Stimulated activated CD8-positive, alpha-beta memory T cell treated with anti-CD3 and anti-CD28 coated beads, Interleukin-7, amount 100 ng/mL, for 1 hour (primary cell): Measurements from ENCODE around the gene LITAFD.
"Not testable (repeated sequence)": the region's sequence is repeated elsewhere in the genome, so short reads cannot be mapped to it uniquely, and the experiment has no call there.

Source experiments
- DNase-seq, 2 donors: peaks; one replicate each; pipeline ENCODE4 v3.0.0-alpha.2; 2020; ENCODE audit warnings: low read depth in 2 of 2

Gene LITAFD

GRCh38 chr16:8872967-8873865 is 8.9 kb upstream of the LITAFD start:
- DNase-seq, result no peak

DNA sequence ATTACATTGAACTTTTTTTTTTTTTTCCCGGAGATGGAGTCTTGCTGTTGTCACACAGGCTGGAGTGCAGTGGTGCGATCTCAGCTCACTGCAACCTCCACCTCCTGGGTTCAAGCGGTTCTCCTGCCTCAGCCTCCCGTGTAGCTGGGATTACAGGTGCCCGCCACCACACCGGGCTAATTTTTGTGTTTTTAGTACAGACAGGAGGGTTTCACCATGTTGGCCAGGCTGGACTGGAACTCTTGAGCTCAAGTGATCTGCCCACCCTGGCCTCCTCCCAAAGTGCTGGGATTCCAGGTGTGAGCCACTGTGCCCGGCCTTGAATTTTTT is 8.3 kb upstream of the LITAFD start:
- DNase-seq, result not testable (repeated sequence)

DNA sequence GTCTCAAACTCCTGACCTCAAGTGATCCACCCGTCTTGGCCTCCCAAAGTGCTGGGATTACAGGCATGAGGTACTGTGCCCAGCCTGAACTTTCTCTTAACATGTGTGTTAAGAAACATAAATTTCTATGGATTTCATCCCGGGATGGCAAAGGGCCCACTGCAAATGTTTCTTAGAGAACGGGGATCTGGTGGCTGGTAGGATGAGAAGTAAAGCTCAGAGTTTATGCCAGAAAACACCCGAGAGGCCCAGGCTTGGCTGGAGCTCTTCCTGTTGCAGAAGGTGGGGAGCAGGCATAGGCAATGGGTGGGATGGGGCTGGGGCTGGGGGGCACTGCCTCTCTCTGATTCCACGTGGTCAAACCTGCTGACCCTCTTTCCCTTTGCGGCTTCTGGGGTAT is 7.8 kb upstream of the LITAFD start:
- DNase-seq, result no peak

GRCh38 chr16:8875317-8875716 is 6.8 kb upstream of the LITAFD start:
- DNase-seq, result not testable (repeated sequence)

DNA sequence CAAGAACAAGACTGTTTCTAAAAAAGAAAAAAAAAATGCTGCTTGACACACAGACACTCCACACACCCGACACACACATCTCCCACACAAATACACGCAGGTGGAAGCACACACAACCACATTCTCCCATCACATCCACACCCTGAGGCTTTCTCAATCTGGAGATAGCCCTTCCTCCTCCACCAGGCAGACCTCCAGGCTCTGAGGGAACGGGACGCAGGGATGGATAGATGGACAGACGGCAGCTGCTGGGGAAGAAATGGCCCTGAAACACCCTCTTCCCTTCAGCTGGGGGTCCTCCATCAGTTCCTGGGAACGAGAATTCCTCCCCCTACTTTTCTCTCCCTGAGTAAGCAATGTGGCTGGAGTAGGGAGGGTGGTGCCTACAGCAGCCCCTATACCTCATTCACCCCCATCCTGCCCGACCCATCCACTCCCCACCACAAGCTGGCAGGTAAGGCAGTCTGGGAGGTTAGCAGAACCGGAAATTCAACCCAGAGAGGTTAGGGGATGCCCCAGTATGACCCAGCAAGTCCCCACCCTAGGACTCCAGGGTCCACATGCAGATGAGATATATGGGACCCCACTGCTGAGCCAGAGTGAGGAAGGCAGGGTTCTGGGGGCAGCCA is 4.1 kb upstream of the LITAFD start:
- no peak for DNase-seq

- DNase-seq, result no peak
Measured at GRCh38 chr16:8878523-8878911, 3.6 kb upstream of the LITAFD start.

DNA sequence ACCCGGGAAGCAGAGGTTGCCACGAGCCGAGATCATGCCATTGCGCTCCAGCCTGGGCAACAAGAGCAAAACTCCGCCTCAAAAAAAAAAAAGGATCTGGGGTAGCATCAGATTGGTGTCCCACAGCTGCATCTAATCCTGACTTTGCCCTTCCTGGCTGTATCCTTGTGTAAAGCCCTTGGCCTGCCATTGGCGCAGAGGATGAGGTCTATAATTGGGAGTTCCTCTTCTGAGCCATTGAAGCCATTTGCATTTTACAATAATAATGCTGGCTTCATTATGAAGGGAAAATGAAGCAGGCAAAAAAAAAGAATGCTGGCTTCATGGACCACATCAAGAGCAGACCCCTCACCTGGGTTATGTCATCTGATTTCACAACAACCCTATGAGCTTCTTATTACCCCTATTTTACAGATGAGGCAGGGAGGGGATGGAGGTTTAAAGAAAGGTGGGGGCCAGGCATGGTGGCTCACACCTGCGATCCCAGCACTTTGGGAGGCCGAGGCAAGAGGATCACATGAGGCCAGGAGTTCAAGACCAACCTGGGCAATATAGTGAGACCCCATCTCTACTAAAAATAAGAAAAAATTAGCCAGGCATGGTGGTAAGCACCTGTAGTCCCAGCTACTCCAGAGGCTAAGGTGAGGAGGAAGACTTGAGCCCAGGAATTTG is 1.2 kb upstream of the LITAFD start:
- DNase-seq, result no peak

GRCh38 chr16:8882725-8883377 is 700 bp downstream of the LITAFD start:
- no peak for DNase-seq

- DNase-seq, result no peak
Measured at GRCh38 chr16:8885674-8886592, 3.8 kb downstream of the LITAFD start.

DNA sequence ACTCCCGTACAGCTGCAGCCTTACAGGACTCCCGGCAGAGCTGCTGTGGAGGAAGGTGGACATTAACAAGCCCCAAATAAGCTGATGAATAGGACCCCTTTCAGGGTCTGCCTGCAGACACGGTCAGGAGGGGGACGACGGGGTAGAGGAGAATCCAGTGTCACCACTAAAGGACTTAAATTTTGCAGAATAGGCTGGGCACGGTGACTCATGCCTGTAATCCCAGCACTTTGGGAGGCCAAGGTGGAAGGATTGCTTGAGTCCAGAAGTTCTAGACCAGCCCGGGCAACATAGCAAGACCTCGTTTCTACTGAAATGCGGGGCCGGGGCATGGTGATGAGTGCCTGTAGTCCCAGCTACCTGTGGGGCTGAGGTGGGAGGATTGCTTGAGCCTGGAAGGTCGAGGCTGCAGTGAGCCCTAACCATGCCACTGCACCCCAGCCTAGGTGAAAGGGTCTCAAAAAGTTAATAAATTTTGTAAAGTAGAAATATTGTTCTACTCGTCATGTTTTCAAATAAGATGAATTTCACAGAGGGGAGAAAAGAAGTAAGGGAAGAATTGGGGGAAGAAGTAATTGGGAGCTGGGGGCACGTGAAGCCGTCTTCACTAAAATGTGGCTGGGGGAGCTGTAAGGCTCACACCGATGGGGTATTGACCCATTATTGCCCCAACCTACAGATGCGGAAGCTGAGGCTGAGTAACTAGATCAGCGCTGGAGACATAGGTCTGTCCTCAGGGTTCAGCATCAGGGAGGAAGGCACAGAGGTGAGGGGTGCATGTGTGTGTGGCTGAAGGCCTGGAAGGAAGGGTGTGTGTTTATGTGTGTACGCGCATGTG is 4.7 kb downstream of the LITAFD start:
- DNase-seq, result no peak

- DNase-seq, result no peak
Measured at GRCh38 chr16:8887431-8887765, 5.2 kb downstream of the LITAFD start.

DNA sequence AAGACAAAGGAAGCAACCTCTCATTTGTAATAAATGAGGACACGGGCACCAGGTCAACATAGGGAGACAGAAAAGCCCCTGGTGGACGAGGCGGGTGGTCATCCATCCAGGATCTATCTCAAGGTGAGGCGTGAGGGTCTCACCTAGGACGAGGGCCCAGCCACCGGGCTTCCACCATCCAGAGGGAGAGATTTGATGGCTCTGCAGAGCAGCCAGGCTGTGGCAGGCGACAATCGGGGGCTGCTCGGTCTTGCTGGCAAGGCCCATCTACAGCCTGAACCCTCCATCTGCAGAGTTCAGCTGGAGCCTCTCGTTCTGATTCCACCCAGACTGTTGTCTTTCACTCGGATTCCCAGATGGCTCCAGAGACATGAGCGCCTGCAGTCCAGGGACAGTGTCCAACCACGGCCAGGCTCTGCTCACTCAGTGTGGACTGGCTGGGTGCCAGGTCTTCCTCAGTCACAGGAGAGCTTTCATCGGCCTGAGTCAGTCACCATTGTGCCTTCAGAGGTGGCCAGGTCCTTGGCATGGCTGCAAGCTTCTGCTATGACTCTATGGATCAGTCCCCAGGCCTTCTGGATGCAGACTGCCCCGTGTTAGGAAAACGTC is 5.9 kb downstream of the LITAFD start:
- no peak for DNase-seq

DNA sequence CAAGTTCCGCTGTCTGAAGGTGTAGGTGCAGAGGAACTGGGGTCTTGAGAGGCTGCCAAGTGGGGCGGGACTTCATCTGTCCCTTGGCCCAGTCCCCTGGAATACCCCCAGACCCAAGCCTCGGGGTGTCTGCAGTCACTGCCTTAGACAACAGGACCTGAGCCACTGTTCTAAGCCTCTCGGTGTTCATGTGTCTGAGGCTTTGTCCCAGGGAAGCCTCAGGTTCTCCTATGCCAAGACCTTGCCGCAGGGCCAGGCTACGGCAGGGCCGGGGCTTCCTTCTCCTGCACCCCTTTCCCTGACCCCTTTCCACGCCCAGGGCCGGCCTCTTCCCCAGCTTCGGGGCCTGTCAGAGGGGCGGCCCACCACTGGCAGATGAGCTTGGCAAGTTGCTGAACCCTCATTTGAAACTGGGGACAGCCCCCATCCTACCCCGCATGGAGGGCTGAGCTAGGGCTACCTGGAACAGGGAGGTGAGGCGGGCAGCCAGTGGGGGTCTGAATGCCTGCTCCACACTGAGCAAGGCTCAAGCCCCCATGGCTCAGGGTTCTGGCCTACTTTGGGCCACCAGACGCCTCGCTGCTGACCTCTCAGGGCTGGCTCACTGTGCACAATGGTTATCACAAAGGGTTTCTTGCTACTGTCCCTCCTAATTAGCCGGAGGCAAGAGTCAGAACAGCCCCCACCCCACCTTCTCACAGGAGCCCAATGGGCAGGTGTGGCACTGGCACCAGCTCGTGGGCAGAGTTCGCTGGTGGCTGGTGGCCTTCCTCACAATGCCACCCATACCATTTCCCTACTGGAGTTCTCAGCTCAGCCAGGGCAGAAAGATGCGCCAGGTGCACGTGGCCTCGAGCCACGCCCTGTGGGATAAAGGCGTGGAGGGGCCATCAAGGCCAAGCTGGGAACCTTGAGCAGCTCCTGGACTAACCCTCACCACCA is 7.1 kb downstream of the LITAFD start:
- DNase-seq, result no peak

DNA sequence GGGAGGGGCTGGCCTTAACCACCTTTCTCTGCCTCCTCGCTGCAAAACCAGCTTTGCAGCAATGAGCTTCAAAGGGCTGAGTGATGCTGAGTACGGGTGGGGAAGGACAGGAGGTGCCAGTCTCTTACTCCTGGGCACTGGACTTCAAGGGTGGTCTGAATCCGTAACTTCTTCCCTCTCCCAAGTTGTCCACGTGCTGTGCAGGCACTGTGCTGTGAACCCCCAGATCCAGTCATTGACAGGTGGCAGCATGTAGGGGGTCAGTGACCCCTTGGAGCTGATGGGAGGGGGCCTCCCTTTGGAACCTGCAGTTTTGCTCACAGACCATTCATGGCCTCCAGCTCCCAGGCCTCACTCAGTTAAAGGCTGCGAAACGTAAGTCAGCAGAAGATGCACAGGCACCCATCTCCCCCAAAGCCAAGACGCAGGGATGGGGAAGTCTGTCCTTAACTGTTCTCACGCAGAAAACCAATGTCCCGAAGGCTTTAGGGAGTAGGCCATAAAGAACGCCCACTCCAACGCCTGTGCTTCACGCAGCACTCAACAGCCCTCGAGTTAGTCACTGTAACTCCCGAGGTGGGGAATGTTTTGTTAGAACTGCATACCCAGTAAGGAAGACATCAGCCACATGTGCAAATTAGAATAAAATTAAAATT is 7.9 kb downstream of the LITAFD start:
- DNase-seq, result no peak

DNA sequence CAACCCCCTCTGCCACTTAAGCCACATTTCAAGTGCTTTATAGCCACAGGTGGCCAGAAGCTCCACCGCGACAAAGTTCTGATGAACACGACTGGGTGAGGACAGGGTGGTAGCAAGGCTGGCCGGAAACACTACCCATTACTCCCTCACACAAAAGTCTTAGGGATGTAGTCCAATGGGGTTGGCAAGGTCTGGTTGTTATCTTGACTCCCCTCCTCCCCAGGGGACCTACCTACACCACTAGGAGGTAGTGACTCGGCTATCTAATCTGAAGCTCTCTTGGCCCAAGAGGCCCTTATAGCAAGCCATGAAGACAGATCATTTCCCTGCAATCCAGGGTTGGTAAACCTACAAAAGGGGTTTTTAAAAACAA is 8.4 kb downstream of the LITAFD start:
- DNase-seq, result no peak

DNA sequence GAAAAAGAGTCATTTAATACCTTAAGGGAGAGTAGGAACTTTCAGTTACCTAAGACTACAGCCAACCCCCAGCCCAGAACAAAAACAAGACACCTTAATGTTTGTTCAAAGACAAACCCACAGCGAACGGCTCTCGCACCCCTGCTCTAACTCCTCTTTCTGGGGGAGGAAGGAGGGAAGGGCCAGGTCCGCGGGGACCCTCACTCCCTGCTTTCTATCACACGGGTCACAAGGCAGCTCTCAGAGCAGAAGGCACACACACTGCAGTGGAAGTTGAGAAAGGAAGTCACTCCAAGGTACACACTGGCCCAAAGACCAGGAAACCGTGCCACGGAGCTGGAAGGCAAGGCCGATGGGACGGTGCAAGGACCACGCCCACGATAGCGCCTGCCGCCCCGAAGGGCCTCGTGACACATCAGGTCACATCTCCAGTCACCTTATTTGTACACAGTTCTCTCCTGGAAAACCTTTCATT is 10.0 kb downstream of the LITAFD start:
- no peak for DNase-seq

DNA sequence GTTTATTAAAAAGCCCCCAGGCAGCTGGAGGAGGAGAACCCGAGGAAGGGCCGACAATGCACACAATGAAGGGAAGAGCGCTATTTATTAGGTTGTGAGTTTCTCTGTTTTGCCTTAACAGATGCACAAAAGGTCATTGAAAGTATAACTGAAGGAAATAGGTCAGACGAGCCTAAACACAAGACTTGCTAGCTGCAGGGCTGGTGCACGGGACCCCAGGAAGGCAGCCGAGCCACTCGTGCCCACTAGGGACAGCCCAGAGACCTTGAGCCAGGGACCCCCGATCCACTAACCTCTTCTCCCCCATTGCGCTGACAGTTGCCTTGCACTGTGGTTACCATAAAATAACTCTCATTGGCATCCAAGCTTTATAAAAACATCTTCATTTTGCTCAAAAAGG is 11.3 kb downstream of the LITAFD start:
- no peak for DNase-seq

- no peak for DNase-seq
Measured at GRCh38 chr16:8893976-8894690, 12.0 kb downstream of the LITAFD start.
